Ureter (tissue), 1 donor: Measurements from ENCODE around the gene EPN1. TPM values are rescaled to one million over a fixed set of nuclear protein-coding genes. Genes with fewer than 3 reads are reported as not detected.
"Not testable (repeated sequence)": the region's sequence is repeated elsewhere in the genome, so short reads cannot be mapped to it uniquely, and the experiment has no call there.

Experiments
- DNase-seq: peaks from one replicate; pipeline ENCODE4 v3.0.0-alpha.2; 2020; ENCODE audit warnings: low spot score
- total RNA-seq: library from RNA; stranded (reverse); gene quantifications from one replicate; pipeline ENCODE4 v1.2.4, GENCODE V29; 2023
- donor health status: DM: yes; HTN: yes; CAD: no.

The EPN1 gene
- total RNA-seq, 1 donor from 2014 or later: 78.5 TPM

- no peak for DNase-seq
Measured at GRCh38 chr19:55720214-55720746, 45.3 kb downstream of the EPN1 start.

GRCh38 chr19:55720801-55721200, 45.8 kb downstream of the EPN1 start:
- no peak for DNase-seq

- DNase-seq: no peak
Measured at GRCh38 chr19:55723491-55723890, 48.5 kb downstream of the EPN1 start.

GRCh38 chr19:55730378-55730777, 55.4 kb downstream of the EPN1 start:
- not testable (repeated sequence) for DNase-seq

GRCh38 chr19:55738302-55738701, 63.3 kb downstream of the EPN1 start, which contains the start of gene NLRP9:
TSS of gene NLRP9 (minus strand) at chr19:55738402. CDS start at chr19:55738374, 28 bp downstream.
- no peak for DNase-seq

GRCh38 chr19:55750715-55751114, 75.7 kb downstream of the EPN1 start:
- no peak for DNase-seq

- DNase-seq: no peak
Measured at GRCh38 chr19:55753401-55753800, 78.4 kb downstream of the EPN1 start.

GRCh38 chr19:55756808-55757207, 81.8 kb downstream of the EPN1 start:
- DNase-seq: not testable (repeated sequence)

GRCh38 chr19:55758797-55759196, 83.8 kb downstream of the EPN1 start, which contains the start of gene RFPL4A:
TSS of gene RFPL4A (plus strand) at chr19:55759097. CDS start at chr19:55761801, 2,704 bp downstream.
- not testable (repeated sequence) for DNase-seq

Other genes starting within 250 kb of the EPN1 start
- gene SHISA7, start 231.9 kb upstream of the EPN1 start, total RNA-seq: not detected
- 48.4 TPM for gene ISOC2, start 213.6 kb upstream of the EPN1 start, total RNA-seq
- not detected for gene C19orf85, start 210.5 kb upstream of the EPN1 start, total RNA-seq
- gene ZNF628, start 198.6 kb upstream of the EPN1 start, total RNA-seq: 7.4 TPM
- 14.2 TPM for gene NAT14, start 190.0 kb upstream of the EPN1 start, total RNA-seq
- gene SSC5D, start 186.8 kb upstream of the EPN1 start, total RNA-seq: 15.2 TPM
- not detected for gene SBK2, start 138.1 kb upstream of the EPN1 start, total RNA-seq
- gene SBK3, start 129.7 kb upstream of the EPN1 start, total RNA-seq: 0.39 TPM
- 14.0 TPM for gene ZNF579, start 94.4 kb upstream of the EPN1 start, total RNA-seq
- 18.4 TPM for gene FIZ1, start 75.7 kb upstream of the EPN1 start, total RNA-seq
- gene ZNF524, start 74.9 kb upstream of the EPN1 start, total RNA-seq: 13.0 TPM
- gene ZNF865, start 69.6 kb upstream of the EPN1 start, total RNA-seq: 13.6 TPM
- gene ZNF784, start 50.7 kb upstream of the EPN1 start, total RNA-seq: 9.5 TPM
- 56.5 TPM for gene ZNF580, start 34.2 kb upstream of the EPN1 start, total RNA-seq
- 22.7 TPM for gene ZNF581, start 31.6 kb upstream of the EPN1 start, total RNA-seq
- gene CCDC106, start 27.0 kb upstream of the EPN1 start, total RNA-seq: 12.3 TPM
- gene U2AF2, start 20.2 kb upstream of the EPN1 start, total RNA-seq: 195 TPM
- gene NLRP9, start 63.2 kb downstream of the EPN1 start, total RNA-seq: not detected
- gene RFPL4A, start 83.9 kb downstream of the EPN1 start, total RNA-seq: not detected
- not detected for gene RFPL4AL1, start 93.9 kb downstream of the EPN1 start, total RNA-seq
- gene NLRP11, start 156.8 kb downstream of the EPN1 start, total RNA-seq: not detected
- not detected for gene NLRP4, start 161.3 kb downstream of the EPN1 start, total RNA-seq